Islet precursor cell (in vitro differentiated cells): ENCODE results near the gene ADGRV1.
"Not testable (repeated sequence)": the region's sequence is repeated elsewhere in the genome, so short reads cannot be mapped to it uniquely, and the experiment has no call there.

ENCODE experiments used
- DNase-seq: peaks from one replicate; pipeline ENCODE4 v3.0.0-alpha.2; 2018

The ADGRV1 gene

DNA sequence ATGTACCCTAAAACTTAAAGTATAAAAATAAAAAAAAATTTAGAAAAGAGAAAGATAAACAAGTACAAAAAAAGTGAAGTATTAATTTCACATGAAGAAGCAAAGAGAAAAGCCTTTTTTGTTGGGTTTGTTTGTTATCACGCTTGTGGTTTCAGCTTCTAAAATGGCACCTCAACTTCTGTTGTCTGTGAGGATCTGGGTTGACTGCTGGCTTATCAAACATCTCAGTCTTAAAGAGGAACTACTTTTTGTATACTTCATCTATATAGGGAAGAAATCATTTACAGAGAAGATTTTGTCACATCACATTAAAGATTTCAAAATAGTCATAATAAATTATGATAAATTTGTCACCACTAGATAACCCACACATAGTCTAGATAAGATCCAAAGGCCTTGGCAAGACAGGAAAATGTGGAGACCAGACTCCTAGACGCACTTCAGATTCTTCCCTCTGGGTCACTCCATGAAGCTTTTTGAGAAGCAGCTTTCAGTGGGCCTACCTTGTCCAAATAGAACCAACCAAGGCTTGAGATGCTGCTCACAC is 8.8 kb upstream of the ADGRV1 start:
- no peak for DNase-seq

DNA sequence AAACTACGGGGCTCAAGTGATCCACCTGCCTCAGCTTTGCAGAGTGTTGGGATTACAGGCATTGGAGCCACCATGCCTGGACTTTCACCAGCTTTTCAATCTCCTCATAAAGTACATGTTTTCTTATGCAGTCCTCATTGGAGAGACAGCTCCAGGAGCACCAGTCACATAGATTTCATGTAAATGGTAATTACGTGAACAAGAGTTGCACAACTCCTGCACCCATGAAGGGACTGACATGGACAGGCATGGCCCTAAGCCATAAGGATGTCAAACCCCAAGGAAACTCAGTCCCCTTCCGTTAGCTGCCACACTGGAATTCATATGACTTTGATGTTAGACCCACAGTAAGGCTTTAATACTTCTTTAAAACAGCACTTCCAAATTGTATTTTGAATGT is 7.6 kb upstream of the ADGRV1 start:
- DNase-seq: no peak

DNA sequence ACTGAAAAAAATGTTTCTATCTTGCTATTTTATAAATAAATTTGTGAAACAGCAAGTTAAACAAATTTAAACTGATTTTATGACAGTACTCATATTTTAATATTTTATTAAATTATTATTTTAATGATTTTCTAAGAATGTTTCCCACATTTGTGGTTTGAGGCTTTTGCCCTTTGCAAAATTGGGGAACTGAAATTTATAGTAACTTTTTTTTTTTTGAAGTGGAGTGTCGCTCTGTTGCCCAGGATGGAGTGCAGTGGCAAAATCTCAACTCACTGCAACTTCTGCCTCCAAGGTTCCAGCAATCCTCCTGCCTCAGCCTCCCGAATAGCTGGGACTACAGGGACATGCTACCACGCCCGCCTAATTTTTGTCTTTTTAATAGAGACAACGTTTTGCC is 7.2 kb upstream of the ADGRV1 start:
- DNase-seq: no peak

- DNase-seq: no peak
Observed at GRCh38 chr5:90553711-90554110, 4.9 kb upstream of the ADGRV1 start.

DNA sequence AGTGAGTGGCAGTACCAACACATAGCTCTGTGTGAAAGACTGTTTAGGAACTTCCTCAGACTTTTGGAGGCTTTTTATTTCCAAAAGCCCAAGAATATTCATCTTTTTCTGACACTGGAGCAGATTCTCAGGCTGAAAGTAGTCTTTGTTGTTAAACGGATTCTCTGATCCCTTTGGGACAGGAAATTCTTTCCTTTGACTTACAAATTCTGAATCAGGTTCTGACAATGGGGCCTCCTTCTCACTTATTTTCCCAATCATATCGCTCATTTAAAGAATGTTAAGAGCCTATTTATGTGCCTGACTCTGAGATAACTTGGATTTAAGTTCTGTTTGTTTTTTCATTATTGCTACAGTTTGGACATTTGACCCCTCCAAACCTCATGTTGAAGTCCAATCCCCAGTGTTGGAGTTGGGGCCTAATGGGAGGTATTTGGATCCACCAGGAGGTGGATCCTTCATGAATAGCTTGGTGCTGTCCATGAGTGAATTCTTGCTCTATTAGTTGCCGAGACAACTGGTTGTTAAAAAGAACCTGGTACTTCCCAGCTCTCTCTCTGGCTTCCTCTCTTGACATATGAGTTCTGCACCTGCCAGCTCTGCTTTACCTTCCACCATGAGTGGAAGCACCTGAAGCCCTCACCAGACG is 4.1 kb upstream of the ADGRV1 start:
- no peak for DNase-seq

GRCh38 chr5:90555666-90556065 is 2.9 kb upstream of the ADGRV1 start:
- no peak for DNase-seq

DNA sequence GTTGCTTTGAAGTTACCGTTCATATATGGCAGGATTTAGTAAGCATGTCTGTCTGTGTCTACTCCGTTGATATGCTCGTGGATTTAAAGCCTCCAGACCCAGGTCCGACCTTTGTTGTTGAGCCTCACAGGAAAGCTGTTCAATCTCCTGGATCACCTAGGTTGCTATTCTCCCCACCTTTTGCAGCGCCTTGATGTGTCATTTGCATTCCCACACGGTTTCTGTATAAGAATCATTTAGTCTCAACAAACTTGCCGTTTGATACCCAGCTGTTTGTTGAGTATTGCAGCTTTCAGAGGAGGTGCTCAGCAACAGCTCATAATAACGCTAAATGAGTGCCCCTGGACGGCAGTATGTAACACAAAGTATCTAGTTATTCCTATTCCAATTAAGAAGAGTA is 1.2 kb upstream of the ADGRV1 start:
- no peak for DNase-seq

- DNase-seq: no peak
Observed at GRCh38 chr5:90557871-90558270, 726 bp upstream of the ADGRV1 start.

DNA sequence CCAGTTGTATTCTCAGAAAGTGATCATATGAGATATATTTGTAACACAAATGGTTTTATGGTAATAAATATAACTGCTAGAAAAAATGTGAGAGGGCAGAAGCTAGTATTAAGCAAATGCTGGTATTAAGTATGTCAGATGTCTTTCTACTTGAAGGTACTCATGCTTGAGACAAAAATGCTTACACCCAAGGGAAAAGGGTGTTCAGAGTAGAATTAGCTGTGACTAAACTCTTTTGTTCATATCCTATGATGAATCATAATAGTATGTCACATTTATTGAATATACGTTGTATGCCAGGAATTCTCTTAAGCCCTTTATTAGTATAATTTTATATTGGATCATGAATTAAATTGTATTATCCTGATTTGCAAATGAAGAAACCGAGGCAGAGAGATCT is 2.2 kb downstream of the ADGRV1 start:
- DNase-seq: no peak

GRCh38 chr5:90561766-90562165 is 3.2 kb downstream of the ADGRV1 start:
- no peak for DNase-seq

DNA sequence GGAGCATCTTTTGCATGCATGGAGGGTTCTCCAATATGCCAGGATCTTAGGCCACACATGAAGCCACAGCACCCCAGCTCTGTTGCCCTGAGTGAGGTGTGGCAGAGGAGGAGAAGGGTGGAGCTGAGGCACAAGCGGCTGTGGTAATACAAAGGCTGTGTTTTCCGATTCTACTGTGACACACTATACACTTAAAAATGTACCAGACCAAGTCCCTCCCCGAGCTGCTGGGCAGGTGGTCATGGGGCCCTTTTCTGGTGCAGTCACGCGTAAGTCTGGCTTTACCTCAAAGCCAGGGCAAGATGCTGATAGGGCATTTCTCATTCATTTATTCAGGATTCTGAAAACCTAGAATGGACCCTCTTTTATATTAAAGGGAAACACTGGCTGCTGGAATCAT is 3.7 kb downstream of the ADGRV1 start:
- DNase-seq: no peak

DNA sequence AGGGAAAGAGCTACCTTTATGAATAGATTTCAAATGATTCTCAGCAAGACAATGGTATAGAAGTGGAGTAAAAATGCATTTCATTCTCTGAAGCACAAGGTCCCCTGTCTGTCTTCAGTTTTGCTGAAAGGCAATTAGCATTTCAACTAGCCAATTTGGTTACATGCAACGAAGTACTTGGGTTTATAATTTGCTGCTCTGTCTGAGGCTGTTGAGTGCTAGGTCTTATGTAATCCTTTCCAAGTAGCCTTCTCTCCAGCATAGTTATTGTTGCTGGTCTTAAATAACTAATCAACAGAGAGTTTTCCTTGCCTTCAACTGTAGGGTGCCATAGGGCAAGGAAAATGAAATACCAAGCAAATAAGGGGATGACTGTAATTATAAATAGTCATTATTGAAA is 4.5 kb downstream of the ADGRV1 start:
- DNase-seq: no peak

DNA sequence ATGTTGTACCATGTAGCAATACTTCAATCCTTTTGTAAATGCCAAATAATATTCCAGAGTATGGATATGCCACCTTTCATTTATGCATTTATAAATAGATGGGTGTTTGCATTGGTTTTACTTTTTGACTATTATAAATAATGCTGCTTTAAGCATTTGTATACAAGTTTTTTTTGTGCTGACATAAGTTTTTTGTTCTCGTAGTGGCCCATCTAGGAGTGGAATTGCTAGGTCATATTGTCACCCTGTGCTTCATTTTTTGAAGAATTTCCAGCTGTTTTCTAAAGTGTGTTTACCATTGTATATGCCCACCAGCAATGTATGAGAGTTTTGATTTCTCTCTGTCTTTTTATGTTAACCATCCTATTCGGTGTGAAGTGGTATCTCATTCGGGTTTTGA is 6.9 kb downstream of the ADGRV1 start:
- no peak for DNase-seq

DNA sequence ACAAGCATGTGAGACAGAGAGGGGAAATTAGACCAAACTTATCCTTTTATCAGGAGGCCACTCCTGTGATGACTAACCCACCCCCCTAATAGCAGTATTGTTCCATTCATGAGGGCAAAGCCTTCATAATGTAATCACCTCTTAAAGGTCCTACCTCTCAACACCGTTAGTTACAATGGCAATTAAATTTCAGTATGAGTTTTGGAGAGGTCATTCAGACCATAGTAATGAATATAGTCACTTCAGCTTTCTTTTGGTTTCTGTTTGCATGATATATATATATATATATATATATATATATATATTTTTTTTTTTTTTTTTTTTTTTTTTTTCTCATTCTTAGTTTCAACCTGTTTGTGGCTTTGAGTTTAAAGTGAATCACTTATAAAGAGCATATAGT is 10.5 kb downstream of the ADGRV1 start:
- no peak for DNase-seq

GRCh38 chr5:90570034-90570433 is 11.4 kb downstream of the ADGRV1 start:
- no peak for DNase-seq

GRCh38 chr5:90571147-90571773 is 12.7 kb downstream of the ADGRV1 start:
- DNase-seq: no peak

GRCh38 chr5:90575712-90576111 is 17.1 kb downstream of the ADGRV1 start:
- no peak for DNase-seq

DNA sequence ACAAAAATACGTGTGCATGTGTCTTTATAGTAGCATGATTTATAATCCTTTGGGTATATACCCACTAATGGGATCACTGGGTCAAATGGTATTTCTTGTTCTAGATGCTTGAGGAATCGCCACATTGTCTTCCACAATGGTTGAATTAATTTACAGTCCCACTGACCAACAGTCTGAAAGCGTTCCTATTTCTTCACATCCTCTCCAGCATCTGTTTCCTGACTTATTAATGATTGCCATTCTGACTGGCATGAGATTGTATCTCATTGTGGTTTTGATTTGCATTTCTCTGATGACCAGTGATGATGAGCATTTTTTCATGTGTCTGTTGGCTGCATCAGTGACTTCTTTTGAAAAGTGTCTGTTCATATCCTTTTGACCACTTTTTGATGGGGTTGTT is 18.0 kb downstream of the ADGRV1 start:
- not testable (repeated sequence) for DNase-seq

- not testable (repeated sequence) for DNase-seq
Observed at GRCh38 chr5:90579905-90580304, 21.3 kb downstream of the ADGRV1 start.

DNA sequence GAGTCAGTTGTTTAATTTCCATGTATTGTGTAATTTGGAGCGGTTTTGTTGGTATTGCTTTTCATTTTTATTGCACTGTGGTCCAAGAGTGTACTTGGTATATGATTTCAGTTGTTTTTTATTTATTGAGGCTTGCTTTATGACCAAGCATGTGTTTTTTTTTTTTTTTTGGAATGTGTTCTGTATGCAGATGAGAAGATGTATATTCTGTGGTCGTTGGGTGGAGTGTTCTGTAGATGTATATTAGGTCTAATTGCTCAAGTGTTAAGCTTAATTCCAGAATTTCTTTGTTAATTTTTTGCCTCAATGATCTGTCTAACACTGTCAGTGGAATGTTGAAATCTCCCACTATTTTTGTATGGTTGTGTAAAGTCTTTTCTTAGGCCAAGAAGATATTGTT is 23.4 kb downstream of the ADGRV1 start:
- DNase-seq: no peak

DNA sequence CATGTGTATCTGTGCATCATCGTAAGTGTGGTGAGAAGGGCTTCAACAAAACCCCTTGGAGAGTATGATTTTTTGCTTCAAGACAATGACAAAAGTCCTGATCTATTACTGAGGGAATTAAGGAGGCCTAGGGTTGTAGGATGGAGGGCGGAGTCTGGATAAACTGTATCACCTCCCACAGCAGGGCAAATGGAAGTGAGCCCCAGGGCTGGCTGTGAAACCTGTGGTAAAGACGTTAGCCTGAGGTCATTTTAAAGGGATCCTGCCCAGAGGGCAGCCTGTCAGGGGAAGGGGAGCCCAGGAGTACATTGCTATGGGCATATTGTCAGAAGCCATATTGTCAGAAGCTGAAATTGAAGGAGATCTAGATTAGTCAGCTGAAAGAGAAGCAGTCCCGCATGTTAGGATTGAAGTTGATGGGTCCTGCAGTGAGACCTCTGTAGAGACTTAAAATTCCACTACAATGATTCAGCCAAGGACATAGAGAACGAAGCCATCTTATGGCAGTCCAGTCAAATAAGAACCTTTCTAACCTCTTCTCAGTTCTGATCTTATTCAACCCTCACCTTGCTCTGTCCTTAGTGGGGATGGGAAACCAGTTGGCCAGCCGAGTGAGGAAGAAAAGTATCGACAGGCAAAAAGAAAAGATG is 26.9 kb downstream of the ADGRV1 start:
- no peak for DNase-seq

GRCh38 chr5:90586469-90586868 is 27.9 kb downstream of the ADGRV1 start:
- DNase-seq: no peak

- no peak for DNase-seq
Observed at GRCh38 chr5:90590170-90590569, 31.6 kb downstream of the ADGRV1 start.

GRCh38 chr5:90593083-90593482 is 34.5 kb downstream of the ADGRV1 start:
- not testable (repeated sequence) for DNase-seq
